HL-60/S4 (cell line): ENCODE results near the gene CTNNBIP1.

Source experiments
- in situ Hi-C: fragments of 300-500 bp; cut with MboI; formaldehyde crosslinking; loops from 2 replicates; pipeline ENCODE4 v1.14.3; 2022; ENCODE audit warnings: low sequenced_read_pairs

CTNNBIP1 gene

GRCh38 chr1:9905010-9905409 is 5.1 kb downstream of the CTNNBIP1 start:
- in situ Hi-C loops: no loop called here

GRCh38 chr1:9904596-9904995 is 5.5 kb downstream of the CTNNBIP1 start:
- in situ Hi-C loops: no loop called here

- in situ Hi-C loops: no loop called here
Measured at GRCh38 chr1:9903801-9904527, 6.1 kb downstream of the CTNNBIP1 start.

- in situ Hi-C loops: no loop called here
Measured at GRCh38 chr1:9902060-9902452, 8.0 kb downstream of the CTNNBIP1 start.

- in situ Hi-C loops: no loop called here
Measured at GRCh38 chr1:9901148-9902059, 8.7 kb downstream of the CTNNBIP1 start.

- in situ Hi-C loops: no loop called here
Measured at GRCh38 chr1:9900142-9901043, 9.7 kb downstream of the CTNNBIP1 start.

GRCh38 chr1:9894115-9894514 is 16.0 kb downstream of the CTNNBIP1 start:
- in situ Hi-C loops: no loop called here

GRCh38 chr1:9892563-9893528 is 17.2 kb downstream of the CTNNBIP1 start:
- in situ Hi-C loops: no loop called here

- in situ Hi-C loops: no loop called here
Measured at GRCh38 chr1:9891207-9891606, 18.9 kb downstream of the CTNNBIP1 start.

- in situ Hi-C loops: no loop called here
Measured at GRCh38 chr1:9890224-9890731, 19.8 kb downstream of the CTNNBIP1 start.

GRCh38 chr1:9889411-9889810 is 20.7 kb downstream of the CTNNBIP1 start:
- in situ Hi-C loops: no loop called here

GRCh38 chr1:9888886-9889285 is 21.2 kb downstream of the CTNNBIP1 start:
- in situ Hi-C loops: no loop called here

- in situ Hi-C loops: no loop called here
Measured at GRCh38 chr1:9887070-9887469, 23.0 kb downstream of the CTNNBIP1 start.

- in situ Hi-C loops: no loop called here
Measured at GRCh38 chr1:9886092-9886742, 23.9 kb downstream of the CTNNBIP1 start.

- in situ Hi-C loops: no loop called here
Measured at GRCh38 chr1:9884805-9885204, 25.3 kb downstream of the CTNNBIP1 start.

- in situ Hi-C loops: no loop called here
Measured at GRCh38 chr1:9883585-9884449, 26.3 kb downstream of the CTNNBIP1 start.

GRCh38 chr1:9882945-9883303 is 27.1 kb downstream of the CTNNBIP1 start:
- in situ Hi-C loops: no loop called here

- in situ Hi-C loops: no loop called here
Measured at GRCh38 chr1:9882296-9882944, 27.6 kb downstream of the CTNNBIP1 start.
